GM23338 (cell line): ENCODE results near the gene TRMT44. TPM values are rescaled to one million over a fixed set of nuclear protein-coding genes. Genes with fewer than 3 reads are reported as not detected.

Experiments used
- ATAC-seq: fragments of 200-7000 bp; cut with Tn5 transposase; 3 replicates; pipeline ENCODE4 v1.9.1; 2020
- DNase-seq: peaks from one replicate; pipeline ENCODE4 v3.0.0-alpha.2; 2015; ENCODE audit warnings: low spot score
- H2AFZ ChIP-seq: fragments of 200-600 bp; sonication (generic); 2 replicates; pipeline ENCODE4 v1.8.0; 2016; ENCODE audit warnings: antibody characterized with exemption, mild to moderate bottlenecking, moderate library complexity
- H3F3A ChIP-seq: fragments of 200-600 bp; sonication (generic); replicated peaks from 2 replicates; pipeline ENCODE4 v1.8.0; 2017; ENCODE audit warnings: antibody characterized with exemption, mixed run types, low read depth
- H3K27ac ChIP-seq: fragments of 200-600 bp; sonication (generic); 2 replicates; pipeline ENCODE4 v1.6.1; 2016; ENCODE audit warnings: low read depth
- H3K27me3 ChIP-seq: fragments of 200-600 bp; sonication (generic); 2 replicates; pipeline ENCODE4 v1.8.0; 2016; ENCODE audit warnings: mild to moderate bottlenecking, mixed run types, moderate library complexity; ENCODE audit not compliant: insufficient read depth
- H3K36me3 ChIP-seq: fragments of 200-600 bp; sonication (generic); 2 replicates; pipeline ENCODE4 v1.8.0; 2016; ENCODE audit warnings: mild to moderate bottlenecking; ENCODE audit not compliant: insufficient read depth
- H3K4me1 ChIP-seq: fragments of 200-600 bp; sonication (generic); 2 replicates; pipeline ENCODE4 v1.8.0; 2016; ENCODE audit warnings: mild to moderate bottlenecking, moderate library complexity; ENCODE audit not compliant: insufficient read depth
- H3K4me2 ChIP-seq: fragments of 200-600 bp; sonication (generic); 2 replicates; pipeline ENCODE4 v1.7.1; 2017; ENCODE audit warnings: mixed run types
- H3K4me3 ChIP-seq: fragments of 200-600 bp; sonication (generic); 2 replicates; pipeline ENCODE4 v1.6.1; 2016; ENCODE audit warnings: mixed run types
- H3K79me2 ChIP-seq: fragments of 200-600 bp; sonication (generic); replicated peaks from 2 replicates; pipeline ENCODE4 v1.8.0; 2017; ENCODE audit warnings: mild to moderate bottlenecking; ENCODE audit not compliant: insufficient read depth
- H3K9me2 ChIP-seq: fragments of 200-600 bp; sonication (generic); 2 replicates; pipeline ENCODE4 v1.8.0; 2017; ENCODE audit not compliant: insufficient read depth
- H4K20me1 ChIP-seq: fragments of 200-600 bp; sonication (generic); replicated peaks from 2 replicates; pipeline ENCODE4 v1.8.0; 2017; ENCODE audit warnings: mild to moderate bottlenecking; ENCODE audit not compliant: insufficient read depth
- H3K27ac Mint-ChIP-seq: 2 replicates; pipeline ENCODE4 v1.8.0; 2020; ENCODE audit warnings: inconsistent platforms, mild to moderate bottlenecking, moderate library complexity, mixed read lengths
- H3K27me3 Mint-ChIP-seq: 3 replicates; pipeline ENCODE4 v1.8.0; 2022; ENCODE audit warnings: low read depth, mild to moderate bottlenecking, moderate library complexity, mixed read lengths, inconsistent platforms; ENCODE audit not compliant: insufficient read depth, poor library complexity
- H3K36me3 Mint-ChIP-seq: 3 replicates; pipeline ENCODE4 v1.8.0; 2021; ENCODE audit warnings: low read depth, mild to moderate bottlenecking, inconsistent platforms, moderate library complexity, mixed read lengths
- H3K4me1 Mint-ChIP-seq: 3 replicates; pipeline ENCODE4 v1.8.0; 2020; ENCODE audit warnings: mild to moderate bottlenecking, inconsistent platforms, mixed read lengths
- H3K4me3 Mint-ChIP-seq: 3 replicates; pipeline ENCODE4 v1.8.0; 2021; ENCODE audit warnings: moderate library complexity, mild to moderate bottlenecking, inconsistent platforms, mixed read lengths
- H3K9me3 Mint-ChIP-seq: 3 replicates; pipeline ENCODE4 v1.8.0; 2020; ENCODE audit warnings: moderate library complexity, mild to moderate bottlenecking, inconsistent platforms, mixed read lengths
- CREB1 ChIP-seq: fragments of 250-450 bp; sonication (Bioruptor Pico); IDR thresholded peaks from 2 replicates; pipeline ENCODE4 v1.5.0; 2020; ENCODE audit warnings: low read depth, mild to moderate bottlenecking, moderate library complexity
- EZH2 ChIP-seq: fragments of 200-600 bp; sonication (generic); IDR thresholded peaks from one replicate; pipeline ENCODE4 v1.8.0; 2017; ENCODE audit warnings: antibody characterized with exemption, mild to moderate bottlenecking, low read depth; ENCODE audit not compliant: unreplicated experiment
- EZH2phosphoT487 ChIP-seq: fragments of 200-600 bp; sonication (generic); IDR thresholded peaks from one replicate; pipeline ENCODE4 v1.8.1; 2018; ENCODE audit warnings: antibody characterized with exemption; ENCODE audit not compliant: unreplicated experiment
- JUNB ChIP-seq: IDR thresholded peaks from one replicate; pipeline ENCODE4 v1.6.1; 2016; ENCODE audit warnings: antibody characterized with exemption; ENCODE audit not compliant: unreplicated experiment
- NANOG ChIP-seq: IDR thresholded peaks from 2 replicates; pipeline ENCODE4 v1.6.1; 2016; ENCODE audit warnings: antibody characterized with exemption, borderline replicate concordance
- POLR2AphosphoS5 ChIP-seq: IDR thresholded peaks from 2 replicates; pipeline ENCODE4 v1.6.1; 2016; ENCODE audit warnings: antibody characterized with exemption, low read depth
- STAT1 ChIP-seq: IDR thresholded peaks from one replicate; pipeline ENCODE4 v1.6.1; 2016; ENCODE audit warnings: antibody characterized with exemption; ENCODE audit not compliant: unreplicated experiment
- ZNF114 ChIP-seq: fragments of 250-450 bp; sonication (Bioruptor Pico); IDR thresholded peaks from 2 replicates; pipeline ENCODE4 v1.5.0; 2020; ENCODE audit warnings: mild to moderate bottlenecking, moderate library complexity
- ZNF331 ChIP-seq: fragments of 250-450 bp; sonication (Bioruptor Pico); IDR thresholded peaks from 2 replicates; pipeline ENCODE4 v1.5.0; 2020; ENCODE audit warnings: low read depth, mild to moderate bottlenecking, moderate library complexity
- polyA plus RNA-seq: library from polyadenylated mRNA; unstranded; fragments of >200 nt; fragmentation: Nextera tagmentation; extraction: Ambion mirVana; gene quantifications from 2 replicates; pipeline ENCODE4 v1.2.1, GENCODE V29; 2016
- total RNA-seq: library from RNA; depleted of rRNA; stranded (reverse); fragments of >200 nt; shearing (Covaris generic); gene quantifications from 2 replicates; pipeline ENCODE4 v1.2.3, GENCODE V29; 2014
- TF ChIP-seq, protein P1 (sequence below), 2 experiments: fragments of 200-600 bp in 1 of 2; sonication (generic) in 1 of 2; conservative IDR thresholded peaks; 2 replicates each; pipeline versions ENCODE4 v1.5.1 to v1.6.1; 2016 to 2017; ENCODE audit warnings: antibody characterized with exemption in 2 of 2, low read depth in 2 of 2, mild to moderate bottlenecking in 2 of 2, moderate library complexity in 1 of 2
- TF ChIP-seq, protein P2 (sequence below): IDR thresholded peaks from 2 replicates; pipeline ENCODE4 v1.6.1; 2016; ENCODE audit warnings: antibody characterized with exemption
- TF ChIP-seq, protein P3 (sequence below): fragments of 250-450 bp; sonication (Bioruptor Pico); IDR thresholded peaks from 2 replicates; pipeline ENCODE4 v1.5.0; 2020; ENCODE audit warnings: mild to moderate bottlenecking, moderate library complexity
- TF ChIP-seq, protein P4 (sequence below): IDR thresholded peaks from one replicate; pipeline ENCODE4 v1.6.1; 2018; ENCODE audit warnings: antibody characterized with exemption; ENCODE audit not compliant: unreplicated experiment

TRMT44 gene
- total and polyA plus RNA-seq, 2 experiments from 2014 or later: 10.3 to 49.8 TPM

DNA sequence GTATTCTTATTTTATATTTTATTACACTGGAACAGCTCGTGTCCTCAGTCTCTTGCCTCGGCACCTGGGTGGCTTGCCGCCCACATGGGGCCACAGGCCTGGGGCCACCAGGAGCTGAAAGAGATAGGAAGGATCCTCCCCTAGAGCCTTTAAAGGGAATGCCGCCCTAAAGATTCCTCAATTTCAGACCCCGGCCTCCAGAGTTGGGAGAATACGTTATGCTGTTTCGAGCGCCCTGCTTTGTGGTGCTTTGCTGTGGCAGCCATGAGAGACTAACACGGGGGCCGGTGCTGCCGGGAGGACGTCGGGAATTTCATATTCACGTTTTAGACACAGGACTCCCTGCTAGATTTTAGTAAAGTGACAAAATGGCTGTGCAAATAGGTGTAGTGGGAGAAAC lies 33.3 kb upstream of the TRMT44 start:
- no peak for TF ChIP-seq EZH2
- TF ChIP-seq ZNF114 (CRISPR knock-in tag): no peak
- TF ChIP-seq, protein P1, sequence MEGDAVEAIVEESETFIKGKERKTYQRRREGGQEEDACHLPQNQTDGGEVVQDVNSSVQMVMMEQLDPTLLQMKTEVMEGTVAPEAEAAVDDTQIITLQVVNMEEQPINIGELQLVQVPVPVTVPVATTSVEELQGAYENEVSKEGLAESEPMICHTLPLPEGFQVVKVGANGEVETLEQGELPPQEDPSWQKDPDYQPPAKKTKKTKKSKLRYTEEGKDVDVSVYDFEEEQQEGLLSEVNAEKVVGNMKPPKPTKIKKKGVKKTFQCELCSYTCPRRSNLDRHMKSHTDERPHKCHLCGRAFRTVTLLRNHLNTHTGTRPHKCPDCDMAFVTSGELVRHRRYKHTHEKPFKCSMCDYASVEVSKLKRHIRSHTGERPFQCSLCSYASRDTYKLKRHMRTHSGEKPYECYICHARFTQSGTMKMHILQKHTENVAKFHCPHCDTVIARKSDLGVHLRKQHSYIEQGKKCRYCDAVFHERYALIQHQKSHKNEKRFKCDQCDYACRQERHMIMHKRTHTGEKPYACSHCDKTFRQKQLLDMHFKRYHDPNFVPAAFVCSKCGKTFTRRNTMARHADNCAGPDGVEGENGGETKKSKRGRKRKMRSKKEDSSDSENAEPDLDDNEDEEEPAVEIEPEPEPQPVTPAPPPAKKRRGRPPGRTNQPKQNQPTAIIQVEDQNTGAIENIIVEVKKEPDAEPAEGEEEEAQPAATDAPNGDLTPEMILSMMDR (conservative IDR thresholded peaks at IDR 0.05; ENCODE audit: low read depth in 2 of 2): no peak
- TF ChIP-seq EZH2phosphoT487: no peak
- TF ChIP-seq, protein P2, sequence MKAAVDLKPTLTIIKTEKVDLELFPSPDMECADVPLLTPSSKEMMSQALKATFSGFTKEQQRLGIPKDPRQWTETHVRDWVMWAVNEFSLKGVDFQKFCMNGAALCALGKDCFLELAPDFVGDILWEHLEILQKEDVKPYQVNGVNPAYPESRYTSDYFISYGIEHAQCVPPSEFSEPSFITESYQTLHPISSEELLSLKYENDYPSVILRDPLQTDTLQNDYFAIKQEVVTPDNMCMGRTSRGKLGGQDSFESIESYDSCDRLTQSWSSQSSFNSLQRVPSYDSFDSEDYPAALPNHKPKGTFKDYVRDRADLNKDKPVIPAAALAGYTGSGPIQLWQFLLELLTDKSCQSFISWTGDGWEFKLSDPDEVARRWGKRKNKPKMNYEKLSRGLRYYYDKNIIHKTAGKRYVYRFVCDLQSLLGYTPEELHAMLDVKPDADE: no peak
- TF ChIP-seq CREB1: no peak
- TF ChIP-seq, protein P3, sequence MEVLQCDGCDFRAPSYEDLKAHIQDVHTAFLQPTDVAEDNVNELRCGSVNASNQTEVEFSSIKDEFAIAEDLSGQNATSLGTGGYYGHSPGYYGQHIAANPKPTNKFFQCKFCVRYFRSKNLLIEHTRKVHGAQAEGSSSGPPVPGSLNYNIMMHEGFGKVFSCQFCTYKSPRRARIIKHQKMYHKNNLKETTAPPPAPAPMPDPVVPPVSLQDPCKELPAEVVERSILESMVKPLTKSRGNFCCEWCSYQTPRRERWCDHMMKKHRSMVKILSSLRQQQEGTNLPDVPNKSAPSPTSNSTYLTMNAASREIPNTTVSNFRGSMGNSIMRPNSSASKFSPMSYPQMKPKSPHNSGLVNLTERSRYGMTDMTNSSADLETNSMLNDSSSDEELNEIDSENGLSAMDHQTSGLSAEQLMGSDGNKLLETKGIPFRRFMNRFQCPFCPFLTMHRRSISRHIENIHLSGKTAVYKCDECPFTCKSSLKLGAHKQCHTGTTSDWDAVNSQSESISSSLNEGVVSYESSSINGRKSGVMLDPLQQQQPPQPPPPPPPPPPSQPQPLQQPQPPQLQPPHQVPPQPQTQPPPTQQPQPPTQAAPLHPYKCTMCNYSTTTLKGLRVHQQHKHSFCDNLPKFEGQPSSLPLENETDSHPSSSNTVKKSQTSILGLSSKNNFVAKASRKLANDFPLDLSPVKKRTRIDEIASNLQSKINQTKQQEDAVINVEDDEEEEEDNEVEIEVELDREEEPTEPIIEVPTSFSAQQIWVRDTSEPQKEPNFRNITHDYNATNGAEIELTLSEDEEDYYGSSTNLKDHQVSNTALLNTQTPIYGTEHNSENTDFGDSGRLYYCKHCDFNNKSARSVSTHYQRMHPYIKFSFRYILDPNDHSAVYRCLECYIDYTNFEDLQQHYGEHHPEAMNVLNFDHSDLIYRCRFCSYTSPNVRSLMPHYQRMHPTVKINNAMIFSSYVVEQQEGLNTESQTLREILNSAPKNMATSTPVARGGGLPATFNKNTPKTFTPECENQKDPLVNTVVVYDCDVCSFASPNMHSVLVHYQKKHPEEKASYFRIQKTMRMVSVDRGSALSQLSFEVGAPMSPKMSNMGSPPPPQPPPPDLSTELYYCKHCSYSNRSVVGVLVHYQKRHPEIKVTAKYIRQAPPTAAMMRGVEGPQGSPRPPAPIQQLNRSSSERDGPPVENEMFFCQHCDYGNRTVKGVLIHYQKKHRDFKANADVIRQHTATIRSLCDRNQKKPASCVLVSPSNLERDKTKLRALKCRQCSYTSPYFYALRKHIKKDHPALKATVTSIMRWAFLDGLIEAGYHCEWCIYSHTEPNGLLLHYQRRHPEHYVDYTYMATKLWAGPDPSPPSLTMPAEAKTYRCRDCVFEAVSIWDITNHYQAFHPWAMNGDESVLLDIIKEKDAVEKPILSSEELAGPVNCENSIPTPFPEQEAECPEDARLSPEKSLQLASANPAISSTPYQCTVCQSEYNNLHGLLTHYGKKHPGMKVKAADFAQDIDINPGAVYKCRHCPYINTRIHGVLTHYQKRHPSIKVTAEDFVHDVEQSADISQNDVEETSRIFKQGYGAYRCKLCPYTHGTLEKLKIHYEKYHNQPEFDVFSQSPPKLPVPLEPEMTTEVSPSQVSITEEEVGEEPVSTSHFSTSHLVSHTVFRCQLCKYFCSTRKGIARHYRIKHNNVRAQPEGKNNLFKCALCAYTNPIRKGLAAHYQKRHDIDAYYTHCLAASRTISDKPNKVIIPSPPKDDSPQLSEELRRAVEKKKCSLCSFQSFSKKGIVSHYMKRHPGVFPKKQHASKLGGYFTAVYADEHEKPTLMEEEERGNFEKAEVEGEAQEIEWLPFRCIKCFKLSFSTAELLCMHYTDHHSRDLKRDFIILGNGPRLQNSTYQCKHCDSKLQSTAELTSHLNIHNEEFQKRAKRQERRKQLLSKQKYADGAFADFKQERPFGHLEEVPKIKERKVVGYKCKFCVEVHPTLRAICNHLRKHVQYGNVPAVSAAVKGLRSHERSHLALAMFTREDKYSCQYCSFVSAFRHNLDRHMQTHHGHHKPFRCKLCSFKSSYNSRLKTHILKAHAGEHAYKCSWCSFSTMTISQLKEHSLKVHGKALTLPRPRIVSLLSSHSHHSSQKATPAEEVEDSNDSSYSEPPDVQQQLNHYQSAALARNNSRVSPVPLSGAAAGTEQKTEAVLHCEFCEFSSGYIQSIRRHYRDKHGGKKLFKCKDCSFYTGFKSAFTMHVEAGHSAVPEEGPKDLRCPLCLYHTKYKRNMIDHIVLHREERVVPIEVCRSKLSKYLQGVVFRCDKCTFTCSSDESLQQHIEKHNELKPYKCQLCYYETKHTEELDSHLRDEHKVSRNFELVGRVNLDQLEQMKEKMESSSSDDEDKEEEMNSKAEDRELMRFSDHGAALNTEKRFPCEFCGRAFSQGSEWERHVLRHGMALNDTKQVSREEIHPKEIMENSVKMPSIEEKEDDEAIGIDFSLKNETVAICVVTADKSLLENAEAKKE (CRISPR knock-in tag): no peak
- TF ChIP-seq POLR2AphosphoS5: no peak
- TF ChIP-seq, protein P4, sequence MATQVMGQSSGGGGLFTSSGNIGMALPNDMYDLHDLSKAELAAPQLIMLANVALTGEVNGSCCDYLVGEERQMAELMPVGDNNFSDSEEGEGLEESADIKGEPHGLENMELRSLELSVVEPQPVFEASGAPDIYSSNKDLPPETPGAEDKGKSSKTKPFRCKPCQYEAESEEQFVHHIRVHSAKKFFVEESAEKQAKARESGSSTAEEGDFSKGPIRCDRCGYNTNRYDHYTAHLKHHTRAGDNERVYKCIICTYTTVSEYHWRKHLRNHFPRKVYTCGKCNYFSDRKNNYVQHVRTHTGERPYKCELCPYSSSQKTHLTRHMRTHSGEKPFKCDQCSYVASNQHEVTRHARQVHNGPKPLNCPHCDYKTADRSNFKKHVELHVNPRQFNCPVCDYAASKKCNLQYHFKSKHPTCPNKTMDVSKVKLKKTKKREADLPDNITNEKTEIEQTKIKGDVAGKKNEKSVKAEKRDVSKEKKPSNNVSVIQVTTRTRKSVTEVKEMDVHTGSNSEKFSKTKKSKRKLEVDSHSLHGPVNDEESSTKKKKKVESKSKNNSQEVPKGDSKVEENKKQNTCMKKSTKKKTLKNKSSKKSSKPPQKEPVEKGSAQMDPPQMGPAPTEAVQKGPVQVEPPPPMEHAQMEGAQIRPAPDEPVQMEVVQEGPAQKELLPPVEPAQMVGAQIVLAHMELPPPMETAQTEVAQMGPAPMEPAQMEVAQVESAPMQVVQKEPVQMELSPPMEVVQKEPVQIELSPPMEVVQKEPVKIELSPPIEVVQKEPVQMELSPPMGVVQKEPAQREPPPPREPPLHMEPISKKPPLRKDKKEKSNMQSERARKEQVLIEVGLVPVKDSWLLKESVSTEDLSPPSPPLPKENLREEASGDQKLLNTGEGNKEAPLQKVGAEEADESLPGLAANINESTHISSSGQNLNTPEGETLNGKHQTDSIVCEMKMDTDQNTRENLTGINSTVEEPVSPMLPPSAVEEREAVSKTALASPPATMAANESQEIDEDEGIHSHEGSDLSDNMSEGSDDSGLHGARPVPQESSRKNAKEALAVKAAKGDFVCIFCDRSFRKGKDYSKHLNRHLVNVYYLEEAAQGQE: no peak
- TF ChIP-seq STAT1: no peak
- no peak for TF ChIP-seq NANOG
- no peak for TF ChIP-seq JUNB
- TF ChIP-seq ZNF331: no peak

More for the DNA sequence above, 33.3 kb upstream of the TRMT44 start:
- H3K9me2 ChIP-seq: no peaks in the 10 kb centered on the region
- peaks cover 18% of the 10 kb centered on the region for H3K4me1 Mint-ChIP-seq
- H3K4me1 ChIP-seq: no peaks in the 10 kb centered on the region; the same call in 1 of the 2 replicates
- no peak for ATAC-seq
- H3K27me3 ChIP-seq: no peaks in the 10 kb centered on the region
- H3K36me3 Mint-ChIP-seq: peaks cover 25% of the 10 kb centered on the region
- H3K79me2 ChIP-seq: no peaks in the 10 kb centered on the region
- H3K27me3 Mint-ChIP-seq: peaks cover 16% of the 10 kb centered on the region
- H3K4me2 ChIP-seq: no peak overlapping the region
- no peaks in the 10 kb centered on the region for H3F3A ChIP-seq
- no peak overlapping the region for H2AFZ ChIP-seq
- H3K27ac Mint-ChIP-seq: no peak overlapping the region
- H3K4me3 Mint-ChIP-seq: no peak overlapping the region
- no peak overlapping the region for H3K4me3 ChIP-seq
- no peak for DNase-seq
- H4K20me1 ChIP-seq: no peaks in the 10 kb centered on the region
- H3K27ac ChIP-seq: no peak overlapping the region
- no peaks in the 10 kb centered on the region for H3K36me3 ChIP-seq
- peaks cover 18% of the 10 kb centered on the region for H3K9me3 Mint-ChIP-seq
